Activated naive CD8-positive, alpha-beta T cell treated with anti-CD3 and anti-CD28 coated beads, Interleukin-2, amount 10 ng/mL, durations not matched to agents 7 days and 5 days (primary cell): ENCODE results near the gene GNAT2. TPM values are rescaled to one million over a fixed set of nuclear protein-coding genes. Genes with fewer than 3 reads are reported as not detected.

Experiments used
- ATAC-seq: fragments of 150-1000 bp; cut with Tn5 transposase; one replicate; pipeline ENCODE4 v1.10.0; 2021; ENCODE audit warnings: low read depth, moderate library complexity
- POLR2A ChIA-PET: fragments of 350-600 bp; sonication (Branson Sonifier 250); formaldehyde crosslinking; loops from one replicate; lab custom pipeline; 2021; ENCODE audit warnings: antibody characterized with exemption; lab: Charles Lee
- DNase-seq: peaks from one replicate; pipeline ENCODE4 v3.0.0; 2021
- H3K27ac Mint-ChIP-seq: one replicate; pipeline ENCODE4 v1.8.0; 2022; ENCODE audit warnings: mild to moderate bottlenecking, mixed read lengths
- H3K27me3 Mint-ChIP-seq: one replicate; pipeline ENCODE4 v1.8.0; 2022; ENCODE audit warnings: mild to moderate bottlenecking, moderate library complexity, mixed read lengths
- H3K36me3 Mint-ChIP-seq: one replicate; pipeline ENCODE4 v1.8.0; 2021; ENCODE audit warnings: mild to moderate bottlenecking, mixed read lengths
- H3K4me1 Mint-ChIP-seq: one replicate; pipeline ENCODE4 v1.8.0; 2021; ENCODE audit warnings: mixed read lengths
- H3K4me3 Mint-ChIP-seq: one replicate; pipeline ENCODE4 v1.8.0; 2022; ENCODE audit warnings: mild to moderate bottlenecking, moderate library complexity, mixed read lengths
- H3K9me3 Mint-ChIP-seq: one replicate; pipeline ENCODE4 v1.8.0; 2021; ENCODE audit warnings: mixed read lengths
- total RNA-seq, 2 experiments: library from RNA; stranded (reverse); gene quantifications; one replicate each; pipeline ENCODE4 v1.2.3, GENCODE V29; 2021

GNAT2 gene
- total RNA-seq, 2 experiments from 2014 or later, result 0.22 TPM; not detected in 1

DNA sequence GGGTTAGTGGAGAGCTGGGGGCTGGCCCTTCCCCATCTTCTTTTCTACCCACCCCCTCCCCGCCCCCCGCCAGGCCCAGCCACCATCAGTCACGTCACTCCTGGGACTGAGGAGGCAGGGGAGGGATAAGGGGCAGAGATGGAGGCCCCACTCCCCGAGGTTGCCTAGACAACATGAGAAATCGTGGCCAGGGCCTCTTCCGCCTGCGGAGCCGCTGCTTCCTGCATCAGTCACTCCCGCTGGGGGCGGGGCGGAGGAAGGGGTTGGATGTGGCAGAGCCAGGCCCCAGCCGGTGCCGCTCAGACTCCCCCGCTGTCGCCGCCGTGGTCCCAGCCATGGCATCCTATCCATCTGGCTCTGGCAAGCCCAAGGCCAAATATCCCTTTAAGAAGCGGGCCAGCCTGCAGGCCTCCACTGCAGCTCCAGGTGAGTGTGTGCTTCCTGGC is 1.4 kb upstream of the GNAT2 start:
- Mint-ChIP-seq H3K27me3 (no peaks in the 10 kb centered on the region), H3K9me3 (no peaks in the 10 kb centered on the region), H3K4me3 (peak overlapping the region; percentile 97), H3K36me3 (peaks cover 11% of the 10 kb centered on the region), H3K27ac (peak overlapping the region; percentile 98), H3K4me1 (peaks cover 61% of the 10 kb centered on the region)
- ATAC-seq, result peak; percentile 82
- DNase-seq, result peak; percentile 98
- POLR2A ChIA-PET, result interaction anchor here (0.7 to 2.4 kb wide), 8 partner anchors 9 to 719 kb away, joined by 3 to 56 read pairs (median 4); partner anchors contain the start of genes AHCYL1, GNAI3 and RBM15

DNA sequence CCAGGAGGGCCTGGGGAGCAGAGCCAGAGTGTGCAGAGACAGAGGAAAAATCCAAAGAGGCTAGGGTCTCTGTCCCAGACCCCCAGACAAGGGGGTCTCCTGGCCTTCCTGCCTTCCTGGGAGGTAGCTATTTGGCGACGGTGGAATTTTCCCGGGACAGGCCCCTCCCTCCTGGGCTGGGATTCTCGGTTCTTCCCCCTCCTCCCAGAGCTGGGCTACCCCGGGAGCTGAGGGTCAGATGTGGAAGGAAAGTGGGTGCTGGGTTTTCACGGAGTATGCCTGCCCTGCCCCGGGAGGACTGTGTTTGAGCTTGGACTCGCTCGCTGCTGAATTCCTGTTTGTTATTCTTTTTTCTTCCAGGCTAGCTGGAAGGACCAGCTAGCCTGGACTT is 980 bp upstream of the GNAT2 start:
- no peaks in the 10 kb centered on the region for H3K27me3 Mint-ChIP-seq

DNA sequence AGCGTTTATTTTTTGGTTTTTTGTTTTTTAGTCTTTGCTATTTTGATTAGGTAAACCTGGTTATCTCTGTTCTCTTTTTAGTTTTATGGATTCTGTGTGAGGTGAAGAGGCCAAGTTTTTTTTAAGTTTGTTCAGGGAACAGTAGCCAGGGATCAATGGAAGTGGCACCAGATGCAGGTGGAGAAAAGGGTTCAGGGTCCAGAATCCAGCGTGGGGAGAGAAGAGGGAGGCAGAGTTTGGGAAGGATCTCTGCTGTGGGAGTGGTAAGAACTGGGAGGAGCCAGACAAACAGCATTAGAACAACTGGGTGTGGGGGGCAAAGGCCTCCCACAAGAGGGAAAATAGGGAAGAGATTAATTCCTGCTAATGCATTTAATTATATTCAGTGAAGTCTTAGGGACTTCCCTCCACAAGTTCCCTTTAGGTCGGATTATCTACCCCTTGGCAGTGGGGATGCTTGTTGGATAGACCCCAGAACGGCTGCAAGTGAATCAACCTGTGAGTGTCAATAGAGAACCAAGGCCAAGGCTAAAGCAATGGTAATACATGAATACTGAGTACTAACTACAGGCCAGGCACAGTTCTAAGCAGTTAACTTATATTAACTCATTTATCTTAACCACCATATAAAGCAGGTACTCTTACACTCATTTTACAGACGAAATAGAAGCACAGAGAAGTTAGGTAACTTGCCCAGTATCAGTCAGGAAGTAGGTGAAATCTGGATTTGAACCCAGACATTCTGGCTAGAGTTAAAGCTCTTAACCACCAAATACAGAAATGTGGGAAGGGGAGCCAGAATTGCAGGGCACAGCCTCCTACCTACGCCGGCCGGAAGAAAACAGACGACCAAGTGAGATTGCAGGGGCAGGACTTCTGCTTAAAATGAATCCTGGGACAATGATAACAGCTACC is 498 bp downstream of the GNAT2 start:
- Mint-ChIP-seq H3K27me3 (peaks cover under 1% of the 10 kb centered on the region), H3K36me3 (peaks cover 8% of the 10 kb centered on the region), H3K9me3 (no peaks in the 10 kb centered on the region), H3K4me1 (peaks cover 53% of the 10 kb centered on the region), H3K4me3 (peak overlapping the region; percentile 97), H3K27ac (peak overlapping the region; percentile 98)
- DNase-seq (no peak), ATAC-seq (no peak)
- POLR2A ChIA-PET, result interaction anchor here (0.6 to 2.4 kb wide), 6 partner anchors 11 to 406 kb away, joined by 3 to 56 read pairs (median 6); partner anchors contain the start of gene GNAI3

More for the DNA sequence above, 980 bp upstream of the GNAT2 start:
- DNase-seq (no peak), ATAC-seq (peak; percentile 1)
- H3K4me1 Mint-ChIP-seq, result peaks cover 61% of the 10 kb centered on the region
- peak overlapping the region; percentile 98 for H3K27ac Mint-ChIP-seq
- H3K4me3 Mint-ChIP-seq, result peak overlapping the region; percentile 97
- POLR2A ChIA-PET, result interaction anchor here (0.7 to 2.4 kb wide), 9 partner anchors 9 to 719 kb away, joined by 3 to 56 read pairs (median 4); partner anchors contain the start of genes AHCYL1, GNAI3, PSMA5 and RBM15
- H3K9me3 Mint-ChIP-seq, result no peaks in the 10 kb centered on the region
- peaks cover 10% of the 10 kb centered on the region for H3K36me3 Mint-ChIP-seq

DNA sequence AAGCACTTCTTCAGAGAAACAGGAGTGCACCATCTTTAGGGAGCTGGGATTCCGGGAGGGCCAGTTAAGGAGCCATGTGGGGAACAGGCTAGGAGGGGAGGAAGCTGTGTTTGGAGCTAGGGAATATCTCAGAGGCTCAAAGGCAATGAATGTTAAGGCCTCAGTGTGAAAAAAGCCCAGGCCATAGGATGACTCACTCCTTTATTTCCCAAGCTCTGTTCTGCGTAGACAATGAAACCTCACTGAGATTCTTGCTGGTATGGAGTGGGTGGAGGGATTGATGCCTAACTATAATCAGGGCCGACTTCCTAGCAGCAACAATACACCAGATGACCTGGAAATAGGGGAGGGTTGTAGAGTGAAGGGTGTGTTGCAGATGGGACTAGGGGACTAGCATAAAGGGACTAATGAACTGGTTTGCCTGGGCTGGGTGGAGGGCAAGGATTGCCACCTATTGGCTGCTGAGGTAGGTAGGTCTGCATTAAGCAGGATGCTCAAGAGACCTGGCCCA is 2.1 kb downstream of the GNAT2 start:
- ATAC-seq, result no peak
- H3K4me1 Mint-ChIP-seq, result peaks cover 38% of the 10 kb centered on the region

DNA sequence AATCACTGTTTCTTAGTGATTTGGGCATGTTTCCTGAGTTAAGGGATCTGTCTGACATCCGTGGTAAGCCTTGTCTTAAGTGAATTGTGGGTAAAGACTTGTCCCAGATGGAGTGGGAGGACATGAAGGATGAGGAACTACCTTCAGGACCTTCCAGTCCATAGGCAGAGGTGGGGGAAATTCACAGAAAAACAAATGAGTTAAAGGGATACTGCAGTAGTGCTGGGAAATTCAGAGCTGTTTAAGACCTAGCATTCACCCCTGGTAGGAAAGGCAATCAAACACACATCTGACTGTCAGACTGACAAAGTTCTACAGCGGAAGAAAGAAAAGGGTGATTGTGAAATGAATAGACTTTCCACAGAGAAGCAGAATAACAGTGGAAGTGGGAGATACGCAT is 3.0 kb downstream of the GNAT2 start:
- POLR2A ChIA-PET, result interaction anchor here (0.9 to 1.7 kb wide), 3 partner anchors 10 to 191 kb away, joined by 3 to 9 read pairs (median 3); partner anchors contain the start of gene GNAI3
- H3K4me1 Mint-ChIP-seq, result peaks cover 31% of the 10 kb centered on the region

More for the DNA sequence above, 2.1 kb downstream of the GNAT2 start:
- Mint-ChIP-seq H3K27ac (no peak overlapping the region), H3K36me3 (peaks cover 5% of the 10 kb centered on the region), H3K27me3 (peaks cover 8% of the 10 kb centered on the region), H3K9me3 (no peaks in the 10 kb centered on the region), H3K4me3 (no peak overlapping the region)
- POLR2A ChIA-PET, result interaction anchor here (0.8 to 1.7 kb wide), 3 partner anchors 9 to 69 kb away, joined by 3 to 9 read pairs (median 3); partner anchors contain the start of gene GNAI3
- no peak for DNase-seq

DNA sequence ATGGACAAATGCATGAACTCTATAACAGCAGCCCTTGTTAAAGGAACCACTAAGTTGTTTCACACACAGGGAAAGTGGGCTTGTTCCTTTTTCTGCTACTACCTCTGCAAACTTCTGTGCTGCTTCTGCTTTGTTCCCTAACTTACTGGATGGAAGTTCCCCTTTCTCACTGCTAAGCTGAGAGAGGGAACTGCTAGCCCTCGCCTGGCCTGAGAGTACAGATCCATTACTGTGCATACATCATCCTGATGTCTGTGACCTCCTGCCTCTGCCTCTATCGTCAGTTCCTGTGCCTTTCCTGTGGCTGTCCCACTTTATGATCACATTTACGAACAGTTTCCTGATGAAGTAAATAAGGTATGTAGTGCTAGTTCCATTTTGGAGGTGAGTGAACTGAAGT is 3.5 kb downstream of the GNAT2 start:
- POLR2A ChIA-PET, result interaction anchor here (1.0 kb wide), 1 partner anchor 191 kb away, joined by 3 read pairs; no protein-coding TSS in a partner anchor
- Mint-ChIP-seq H3K4me3 (peak overlapping the region; percentile 51), H3K9me3 (no peaks in the 10 kb centered on the region), H3K27ac (peak overlapping the region; percentile 75), H3K4me1 (peaks cover 31% of the 10 kb centered on the region), H3K36me3 (no peaks in the 10 kb centered on the region), H3K27me3 (peaks cover 9% of the 10 kb centered on the region)
- no peak for ATAC-seq
- DNase-seq, result no peak

More for the DNA sequence above, 3.0 kb downstream of the GNAT2 start:
- ATAC-seq (no peak), DNase-seq (no peak)
- H3K27ac Mint-ChIP-seq, result no peak overlapping the region
- no peak overlapping the region for H3K4me3 Mint-ChIP-seq
- H3K9me3 Mint-ChIP-seq, result no peaks in the 10 kb centered on the region
- peaks cover 9% of the 10 kb centered on the region for H3K27me3 Mint-ChIP-seq
- no peaks in the 10 kb centered on the region for H3K36me3 Mint-ChIP-seq

DNA sequence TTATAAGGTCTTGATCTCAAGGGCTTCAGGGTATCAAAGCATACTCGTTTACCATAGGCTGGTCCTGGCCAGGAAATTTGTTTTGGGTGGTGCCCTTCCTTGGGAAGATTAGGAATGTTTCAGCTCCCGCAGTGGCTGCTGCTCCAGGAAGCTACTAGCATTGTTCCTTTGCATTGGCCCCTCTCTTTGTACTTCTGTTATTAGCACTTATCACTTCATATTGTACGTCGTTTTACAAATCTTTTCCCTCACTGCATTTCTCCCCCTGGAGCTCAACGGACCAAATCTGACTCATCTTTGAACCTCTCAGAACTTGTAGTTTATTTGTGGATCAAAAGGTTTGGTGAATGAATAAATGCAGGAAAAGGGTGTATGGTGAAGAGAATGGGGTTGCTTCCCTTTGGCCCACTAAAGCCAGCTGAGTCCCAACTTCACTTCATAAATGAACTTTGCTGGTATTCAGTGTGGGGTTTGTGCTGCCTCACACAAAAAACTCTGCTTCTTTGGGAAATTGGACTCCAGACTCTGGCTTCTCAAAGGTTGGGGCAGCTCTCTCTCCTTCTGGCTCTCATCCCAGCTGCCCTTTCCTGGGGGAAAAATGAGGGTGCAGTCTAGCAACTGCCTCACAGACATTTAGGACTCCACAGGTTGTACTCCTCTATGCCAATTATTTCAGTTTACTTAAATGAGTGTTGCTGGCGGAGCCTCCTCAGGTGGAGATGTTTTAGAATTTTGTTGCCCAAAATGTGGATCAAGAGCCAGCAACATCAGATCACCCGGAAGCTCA is 5.9 kb downstream of the GNAT2 start:
- no peak for ATAC-seq
- no peak overlapping the region for H3K4me3 Mint-ChIP-seq
- H3K36me3 Mint-ChIP-seq, result no peaks in the 10 kb centered on the region
- POLR2A ChIA-PET, result interaction anchor here (0.6 to 5.3 kb wide), 2 partner anchors 65 to 130 kb away, joined by 3 to 22 read pairs; partner anchors contain the start of genes ATXN7L2 and GNAI3
- H3K27ac Mint-ChIP-seq, result no peak overlapping the region
- H3K9me3 Mint-ChIP-seq, result no peaks in the 10 kb centered on the region
- no peak for DNase-seq
- peaks cover 18% of the 10 kb centered on the region for H3K4me1 Mint-ChIP-seq
- H3K27me3 Mint-ChIP-seq, result peaks cover 9% of the 10 kb centered on the region

DNA sequence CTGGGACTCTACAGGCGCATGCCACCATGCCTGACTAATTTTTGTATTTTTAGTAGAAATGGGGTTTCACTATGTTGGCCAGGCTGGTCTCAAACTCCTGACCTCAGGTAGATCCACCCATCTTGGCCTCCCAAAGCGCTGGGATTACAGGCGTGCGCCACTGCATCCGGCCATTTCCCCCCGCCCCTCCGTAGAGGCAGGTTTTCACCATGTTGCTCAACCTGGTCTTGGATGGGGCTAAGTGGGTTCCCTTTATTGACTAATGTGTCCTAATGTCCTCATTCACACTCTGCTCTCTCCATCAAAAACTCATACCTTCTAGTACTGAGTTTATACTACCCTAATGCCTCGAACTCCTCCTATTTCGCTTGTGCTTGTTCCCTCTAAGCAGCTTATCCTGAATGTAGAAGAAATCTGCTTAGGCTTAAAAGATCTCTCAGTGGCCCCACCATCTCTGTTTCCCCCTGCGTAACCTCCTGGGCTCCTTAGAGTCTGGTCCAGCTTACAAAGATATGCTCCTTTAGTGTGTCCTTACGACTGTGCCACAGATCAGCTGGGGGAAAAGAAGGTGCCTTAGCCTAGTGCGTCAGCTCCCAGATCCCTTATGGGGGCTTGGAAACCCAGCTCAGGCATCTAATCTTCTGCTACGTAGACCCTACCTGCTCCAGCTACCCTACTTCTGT is 8.0 kb downstream of the GNAT2 start:
- no peak overlapping the region for H3K4me3 Mint-ChIP-seq
- peaks cover 9% of the 10 kb centered on the region for H3K27me3 Mint-ChIP-seq
- DNase-seq (no peak), ATAC-seq (no peak)
- H3K36me3 Mint-ChIP-seq, result no peaks in the 10 kb centered on the region
- H3K9me3 Mint-ChIP-seq, result no peaks in the 10 kb centered on the region
- H3K27ac Mint-ChIP-seq, result no peak overlapping the region
- peaks cover 8% of the 10 kb centered on the region for H3K4me1 Mint-ChIP-seq
- POLR2A ChIA-PET, result interaction anchor here (5.3 kb wide), 1 partner anchor 63 kb away, joined by 22 read pairs; the partner anchor contains the start of gene GNAI3

DNA sequence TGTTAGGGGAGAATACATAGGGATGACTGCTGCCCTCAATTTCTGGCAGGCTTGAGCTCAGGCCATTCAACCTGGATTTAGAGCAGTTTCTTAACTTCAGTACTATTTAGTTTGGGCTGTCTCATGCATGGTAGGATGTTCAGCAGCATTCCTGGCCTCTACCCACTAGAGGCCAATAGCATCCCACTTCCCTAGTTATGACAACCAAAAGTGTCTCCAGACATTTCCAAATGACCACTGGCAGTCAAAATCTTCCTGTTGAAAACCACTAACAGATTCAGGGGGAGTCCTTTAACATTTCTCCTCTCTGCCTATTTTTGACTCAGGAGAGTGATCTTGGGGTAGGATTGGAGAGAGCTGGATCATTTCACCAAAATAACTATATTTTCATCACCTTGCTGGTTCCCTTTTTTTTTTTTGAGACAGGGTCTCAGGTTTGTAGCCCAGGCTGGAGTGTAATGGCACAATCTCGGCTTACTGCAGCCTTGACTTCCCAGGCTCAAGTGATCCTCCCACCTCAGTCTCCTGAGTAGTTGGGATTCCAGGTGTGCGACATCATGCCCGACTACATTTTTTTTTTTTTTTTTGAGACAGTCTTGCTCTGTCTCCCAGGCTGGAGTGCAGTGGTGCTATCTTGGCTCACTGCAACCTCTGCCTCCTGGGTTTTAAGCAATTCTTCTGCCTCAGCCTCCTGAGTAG is 8.7 kb downstream of the GNAT2 start:
- Mint-ChIP-seq H3K27me3 (peaks cover 9% of the 10 kb centered on the region), H3K4me3 (no peak overlapping the region), H3K27ac (no peak overlapping the region), H3K9me3 (no peaks in the 10 kb centered on the region), H3K4me1 (peaks cover 2% of the 10 kb centered on the region), H3K36me3 (no peaks in the 10 kb centered on the region)
- DNase-seq (no peak), ATAC-seq (no peak)
- POLR2A ChIA-PET, result interaction anchor here (0.6 to 5.3 kb wide), 4 partner anchors 9 to 62 kb away, joined by 3 to 22 read pairs (median 3); partner anchors contain the start of gene GNAI3

DNA sequence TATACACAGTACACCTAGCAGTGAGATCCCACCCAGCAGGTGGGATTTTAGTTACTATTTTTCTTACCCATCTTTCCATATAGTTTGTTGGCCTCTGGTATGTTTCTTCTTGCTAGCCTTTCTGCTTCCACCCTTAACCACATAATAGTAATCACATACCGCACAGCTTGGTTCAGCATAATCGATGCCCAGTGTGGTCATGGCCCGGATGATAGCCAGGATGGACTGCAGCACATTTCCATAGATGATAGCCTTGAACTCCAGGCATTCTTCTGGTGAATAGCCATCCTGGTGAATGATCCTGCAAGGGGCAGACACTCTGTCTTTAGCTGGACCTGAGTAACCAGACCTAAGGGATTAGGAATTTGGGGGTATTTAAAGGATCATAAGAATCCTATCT is 9.5 kb downstream of the GNAT2 start:
- Mint-ChIP-seq H3K4me1 (no peaks in the 10 kb centered on the region), H3K27ac (no peak overlapping the region), H3K9me3 (no peaks in the 10 kb centered on the region), H3K4me3 (no peak overlapping the region), H3K36me3 (no peaks in the 10 kb centered on the region), H3K27me3 (peaks cover 9% of the 10 kb centered on the region)
- DNase-seq (no peak), ATAC-seq (no peak)
- POLR2A ChIA-PET, result interaction anchor here (0.6 to 5.3 kb wide), 3 partner anchors 8 to 61 kb away, joined by 3 to 22 read pairs (median 3); partner anchors contain the start of gene GNAI3

DNA sequence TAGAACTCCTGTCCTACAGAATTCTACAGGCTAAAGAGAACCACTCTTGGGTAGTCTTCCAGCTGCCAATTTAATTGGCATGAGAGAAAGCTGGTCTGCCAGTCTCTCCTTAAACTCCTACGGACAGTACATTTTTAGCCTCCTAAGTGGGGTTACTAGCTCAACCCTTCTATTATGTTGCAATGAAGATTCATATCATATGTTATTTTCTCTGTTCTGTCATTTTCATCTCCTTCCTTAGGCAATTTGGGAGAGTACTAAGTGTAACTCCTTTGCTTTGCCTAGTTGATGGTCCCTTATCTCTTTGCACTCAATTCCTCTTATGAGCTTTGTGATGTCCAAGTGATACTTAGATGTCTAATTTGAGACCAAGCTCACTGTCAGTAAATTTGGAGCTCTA is 14.0 kb downstream of the GNAT2 start:
- Mint-ChIP-seq H3K4me1 (no peaks in the 10 kb centered on the region), H3K4me3 (no peak overlapping the region), H3K27ac (no peak overlapping the region), H3K9me3 (no peaks in the 10 kb centered on the region), H3K27me3 (no peaks in the 10 kb centered on the region), H3K36me3 (no peaks in the 10 kb centered on the region)
- ATAC-seq (no peak), DNase-seq (no peak)
- POLR2A ChIA-PET, result interaction anchor here (0.8 kb wide), 1 partner anchor 12 kb away, joined by 3 read pairs; no protein-coding TSS in a partner anchor
